ENCODE results near the gene DGKE. TPM values are rescaled to one million over a fixed set of nuclear protein-coding genes. Genes with fewer than 3 reads are reported as not detected.
A peak's percentile ranks its signal among the peaks of the same experiment; 100 is the strongest.

The DGKE gene
- total and polyA plus RNA-seq, 2 experiments from 2014 or later, result 5.0 to 6.3 TPM

GRCh38 chr17:56898874-56899273 is 64.9 kb downstream of the DGKE start:
- H3K4me3 ChIP-seq, result no peak overlapping the region
- no peak for DNase-seq (ENCODE audit: low read depth in 1 of 2, low spot score in 1 of 2)
- H3K27me3 ChIP-seq, result no peaks in the 10 kb centered on the region
- H3K27ac ChIP-seq, result no peak overlapping the region
- no peaks in the 10 kb centered on the region for H3K36me3 ChIP-seq
- H3K4me1 ChIP-seq (ENCODE audit: low read depth), result peaks cover 6% of the 10 kb centered on the region
- H3K9me3 ChIP-seq (ENCODE audit: low read depth), result no peaks in the 10 kb centered on the region
- TF ChIP-seq CTCF (IDR thresholded peaks at IDR 0.05; ENCODE audit: low read depth, low read length), result no peak

GRCh38 chr17:56899403-56899802 is 65.5 kb downstream of the DGKE start:
- DNase-seq (ENCODE audit: low read depth in 1 of 2, low spot score in 1 of 2), result no peak
- Histone ChIP-seq H3K27ac (no peak overlapping the region), H3K4me1 (ENCODE audit: low read depth) (peaks cover 6% of the 10 kb centered on the region), H3K36me3 (no peaks in the 10 kb centered on the region), H3K4me3 (no peak overlapping the region), H3K27me3 (no peaks in the 10 kb centered on the region), H3K9me3 (ENCODE audit: low read depth) (no peaks in the 10 kb centered on the region)
- TF ChIP-seq CTCF (IDR thresholded peaks at IDR 0.05; ENCODE audit: low read depth, low read length), result no peak

GRCh38 chr17:56902348-56902747 is 68.4 kb downstream of the DGKE start:
- no peak overlapping the region for H3K4me3 ChIP-seq
- TF ChIP-seq CTCF (IDR thresholded peaks at IDR 0.05; ENCODE audit: low read depth, low read length), result no peak
- H3K4me1 ChIP-seq (ENCODE audit: low read depth), result peaks cover 3% of the 10 kb centered on the region
- peak in 1 of 2 donors; percentile 30 for DNase-seq (ENCODE audit: low read depth in 1 of 2, low spot score in 1 of 2)
- no peaks in the 10 kb centered on the region for H3K27me3 ChIP-seq
- H3K27ac ChIP-seq, result no peak overlapping the region
- no peaks in the 10 kb centered on the region for H3K9me3 ChIP-seq (ENCODE audit: low read depth)
- peaks cover 4% of the 10 kb centered on the region for H3K36me3 ChIP-seq

GRCh38 chr17:56903560-56903959 is 69.6 kb downstream of the DGKE start:
- Histone ChIP-seq H3K4me1 (ENCODE audit: low read depth) (peaks cover 3% of the 10 kb centered on the region), H3K36me3 (peaks cover 4% of the 10 kb centered on the region), H3K27me3 (no peaks in the 10 kb centered on the region), H3K4me3 (no peak overlapping the region), H3K9me3 (ENCODE audit: low read depth) (no peaks in the 10 kb centered on the region), H3K27ac (no peak overlapping the region)
- no peak for TF ChIP-seq CTCF (IDR thresholded peaks at IDR 0.05; ENCODE audit: low read depth, low read length)
- DNase-seq (ENCODE audit: low read depth in 1 of 2, low spot score in 1 of 2), result no peak

- peaks cover 2% of the 10 kb centered on the region for H3K27me3 ChIP-seq
- no peak for DNase-seq (ENCODE audit: low read depth in 1 of 2, low spot score in 1 of 2)
- peaks cover 4% of the 10 kb centered on the region for H3K36me3 ChIP-seq
- H3K4me3 ChIP-seq, result no peak overlapping the region
- no peaks in the 10 kb centered on the region for H3K4me1 ChIP-seq (ENCODE audit: low read depth)
- H3K9me3 ChIP-seq (ENCODE audit: low read depth), result no peaks in the 10 kb centered on the region
- TF ChIP-seq CTCF (IDR thresholded peaks at IDR 0.05; ENCODE audit: low read depth, low read length), result no peak
- no peak overlapping the region for H3K27ac ChIP-seq
Measured at GRCh38 chr17:56908001-56908542, 74.1 kb downstream of the DGKE start.
